MCF 10A (cell line): ENCODE data around the gene SLC15A1. TPM values are rescaled to one million over a fixed set of nuclear protein-coding genes. Genes with fewer than 3 reads are reported as not detected.

Experiments
- BruUV-seq: library from RNA; stranded (reverse); fragments of 400-500 nt; replicated peaks from 2 replicates; lab custom pipeline; 2021; lab: Mats Ljungman, UMichigan
- CTCF ChIA-PET: fragments of 300-600 bp; sonication (Branson Sonifier 250); formaldehyde crosslinking; extraction: SDS; loops from one replicate; lab custom pipeline; 2021; ENCODE audit warnings: antibody characterized with exemption, inconsistent platforms; lab: Yijun Ruan, JAX
- POLR2A ChIA-PET: fragments of 300-600, 350-650 bp; sonication (Branson Sonifier 250); formaldehyde crosslinking; extraction: SDS; loops from one replicate; lab custom pipeline; 2020; ENCODE audit warnings: antibody characterized with exemption, inconsistent platforms; lab: Yijun Ruan, JAX
- DNase-seq: peaks from one replicate; pipeline ENCODE4 v3.0.0-alpha.2; 2018; ENCODE audit not compliant: unreplicated experiment
- H3K27ac Mint-ChIP-seq: one replicate; pipeline ENCODE4 v1.8.0; 2022; ENCODE audit warnings: mild to moderate bottlenecking, low read depth, mixed read lengths; ENCODE audit not compliant: unreplicated experiment
- H3K27me3 Mint-ChIP-seq: one replicate; pipeline ENCODE4 v1.8.0; 2022; ENCODE audit warnings: mixed read lengths; ENCODE audit not compliant: insufficient read depth, unreplicated experiment
- H3K36me3 Mint-ChIP-seq: one replicate; pipeline ENCODE4 v1.8.0; 2022; ENCODE audit warnings: mild to moderate bottlenecking, moderate library complexity, mixed read lengths; ENCODE audit not compliant: insufficient read depth, unreplicated experiment
- H3K4me1 Mint-ChIP-seq: one replicate; pipeline ENCODE4 v1.8.0; 2022; ENCODE audit warnings: mixed read lengths; ENCODE audit not compliant: insufficient read depth, unreplicated experiment
- H3K4me3 Mint-ChIP-seq: one replicate; pipeline ENCODE4 v1.8.0; 2022; ENCODE audit warnings: mild to moderate bottlenecking, moderate library complexity, mixed read lengths; ENCODE audit not compliant: unreplicated experiment
- H3K9me3 Mint-ChIP-seq: one replicate; pipeline ENCODE4 v1.8.0; 2022; ENCODE audit warnings: mixed read lengths; ENCODE audit not compliant: unreplicated experiment
- CTCF ChIP-seq: fragments of 200-600 bp; IDR thresholded peaks from one replicate; pipeline ENCODE4 v1.8.0; 2022; ENCODE audit warnings: antibody characterized with exemption, mild to moderate bottlenecking; ENCODE audit not compliant: unreplicated experiment
- intact Hi-C: fragments of 100-400 bp; cut with micrococcal nuclease; formaldehyde crosslinking; loops from 2 replicates; pipeline ENCODE4 v1.14.1; 2022
- total RNA-seq: library from RNA; stranded (reverse); gene quantifications from 2 replicates; pipeline ENCODE4 v1.2.3, GENCODE V29; 2022

Gene SLC15A1
- total RNA-seq, 1 experiment from 2014 or later, result not detected

GRCh38 chr13:98653463-98653985 lies 98.9 kb downstream of the SLC15A1 start:
- Mint-ChIP-seq H3K9me3 (no peaks in the 10 kb centered on the region), H3K27me3 (peaks cover 11% of the 10 kb centered on the region), H3K4me1 (peaks cover 5% of the 10 kb centered on the region), H3K4me3 (no peak overlapping the region), H3K27ac (no peak overlapping the region), H3K36me3 (no peaks in the 10 kb centered on the region)
- DNase-seq, result peak; percentile 85
- POLR2A ChIA-PET, result interaction anchor here (0.7 to 2.3 kb wide), 12 partner anchors 76 to 798 kb away, joined by 3 to 17 read pairs (median 3); no protein-coding TSS in a partner anchor
- no TSS peak for BruUV-seq
- CTCF ChIA-PET, result interaction anchor here (0.5 to 6.6 kb wide), 82 partner anchors 8 to 801 kb away, joined by 3 to 134 read pairs (median 4); no protein-coding TSS in a partner anchor
- intact Hi-C loops, result loop anchor here (1.0 to 10.0 kb wide), 4 partner anchors 77 to 511 kb away; partner anchors contain the start of genes FARP1 and STK24
- TF ChIP-seq CTCF, result peak; percentile 71

GRCh38 chr13:98652721-98653462 lies 99.6 kb downstream of the SLC15A1 start:
- intact Hi-C loops, result loop anchor here (1.0 to 10.0 kb wide), 4 partner anchors 76 to 511 kb away; partner anchors contain the start of genes FARP1 and STK24
- Mint-ChIP-seq H3K4me1 (peaks cover 5% of the 10 kb centered on the region), H3K4me3 (no peak overlapping the region), H3K36me3 (no peaks in the 10 kb centered on the region), H3K27me3 (peaks cover 11% of the 10 kb centered on the region), H3K27ac (no peak overlapping the region), H3K9me3 (no peaks in the 10 kb centered on the region)
- no peak for TF ChIP-seq CTCF
- POLR2A ChIA-PET, result interaction anchor here (0.7 to 2.3 kb wide), 14 partner anchors 8 to 890 kb away, joined by 3 to 17 read pairs (median 3); no protein-coding TSS in a partner anchor
- no TSS peak for BruUV-seq
- CTCF ChIA-PET, result interaction anchor here (0.5 to 6.6 kb wide), 65 partner anchors 9 to 1237 kb away, joined by 3 to 134 read pairs (median 4); no protein-coding TSS in a partner anchor
- no peak for DNase-seq

GRCh38 chr13:98652276-98652675 lies 100.2 kb downstream of the SLC15A1 start:
- ChIA-PET CTCF (interaction anchor here (0.5 to 6.6 kb wide), 26 partner anchors 8 to 1237 kb away, joined by 3 to 134 read pairs (median 5); no protein-coding TSS in a partner anchor), POLR2A (interaction anchor here (0.6 to 2.3 kb wide), 4 partner anchors 8 to 890 kb away, joined by 3 to 7 read pairs (median 3); no protein-coding TSS in a partner anchor)
- H3K36me3 Mint-ChIP-seq, result no peaks in the 10 kb centered on the region
- BruUV-seq, result no TSS peak
- H3K27ac Mint-ChIP-seq, result no peak overlapping the region
- peaks cover 5% of the 10 kb centered on the region for H3K4me1 Mint-ChIP-seq
- no peak for DNase-seq
- peaks cover 11% of the 10 kb centered on the region for H3K27me3 Mint-ChIP-seq
- no peak for TF ChIP-seq CTCF
- no peak overlapping the region for H3K4me3 Mint-ChIP-seq
- intact Hi-C loops, result loop anchor here (2.0 to 10.0 kb wide), 3 partner anchors 75 to 510 kb away; partner anchors contain the start of genes FARP1 and STK24
- H3K9me3 Mint-ChIP-seq, result no peaks in the 10 kb centered on the region
